ENCODE data around the gene AAK1. TPM values are rescaled to one million over a fixed set of nuclear protein-coding genes. Genes with fewer than 3 reads are reported as not detected.

Gene AAK1
- polyA plus RNA-seq, 1 donor (not counting 4 experiments of a cell fraction or from before 2014, with no cell fraction given): 12.3 TPM

GRCh38 chr2:69539549-69539908 lies 104.0 kb downstream of the AAK1 start:
- H3K79me2 ChIP-seq (ENCODE audit: control insufficient read depth, insufficient read depth, low read length): no peaks in the 10 kb centered on the region
- TF ChIP-seq EZH2 (IDR thresholded peaks at IDR 0.05; ENCODE audit: low read length): no peak
- no peak for TF ChIP-seq CTCF (optimal IDR thresholded peaks at IDR 0.05 in 1 of 3, IDR thresholded peaks at IDR 0.05 in 1 of 3, conservative IDR thresholded peaks at IDR 0.05 in 1 of 3; ENCODE audit: extremely low read depth in 1 of 3, insufficient read depth in 2 of 3, low read length in 3 of 3)
- FAIRE-seq (no peak), DNase-seq (ENCODE audit: low read depth, low spot score) (no peak)
- peaks cover 3% of the 10 kb centered on the region for H3K4me1 ChIP-seq (ENCODE audit: control insufficient read depth, extremely low read depth, insufficient read depth, low read length)
- no peak overlapping the region for H2AFZ ChIP-seq (ENCODE audit: control insufficient read depth, low read length)
- H3K4me3 ChIP-seq (ENCODE audit: control insufficient read depth in 2 of 3, extremely low read depth in 1 of 3, insufficient read depth in 2 of 3, low read depth in 1 of 3, low read length in 3 of 3): no peak overlapping the region
- no peaks in the 10 kb centered on the region for H4K20me1 ChIP-seq (ENCODE audit: control insufficient read depth, extremely low read depth, insufficient read depth, low read length)
- no peak overlapping the region for H3K9ac ChIP-seq (ENCODE audit: control insufficient read depth, extremely low read depth, insufficient read depth, low read length)
- H3K27ac ChIP-seq (ENCODE audit: control insufficient read depth, insufficient read depth, low read length): no peak overlapping the region
- peaks cover 7 to 18% of the 10 kb centered on the region in 2 experiments for H3K36me3 ChIP-seq (ENCODE audit: control insufficient read depth in 2 of 2, extremely low read depth in 1 of 2, insufficient read depth in 2 of 2, low read length in 2 of 2)
- no peaks in the 10 kb centered on the region for H3K9me1 ChIP-seq (ENCODE audit: control insufficient read depth, extremely low read depth, insufficient read depth, low read length)
- H3K4me2 ChIP-seq (ENCODE audit: control insufficient read depth, extremely low read depth, insufficient read depth, low read depth, low read length): no peak overlapping the region
- dilution Hi-C loops (cut with MboI; ENCODE audit: extremely low pct_ligation_motif_present, low sequenced_read_pairs): no loop called here
- no peaks in the 10 kb centered on the region for H3K9me3 ChIP-seq (ENCODE audit: control insufficient read depth, low read depth, low read length)
- no peaks in the 10 kb centered on the region for H3K27me3 ChIP-seq (ENCODE audit: control insufficient read depth, extremely low read depth, insufficient read depth, low read length)

- no peak overlapping the region for H3K4me2 ChIP-seq (ENCODE audit: control insufficient read depth, extremely low read depth, insufficient read depth, low read depth, low read length)
- no peak for FAIRE-seq
- no peak for TF ChIP-seq CTCF (optimal IDR thresholded peaks at IDR 0.05 in 1 of 3, IDR thresholded peaks at IDR 0.05 in 1 of 3, conservative IDR thresholded peaks at IDR 0.05 in 1 of 3; ENCODE audit: extremely low read depth in 1 of 3, insufficient read depth in 2 of 3, low read length in 3 of 3)
- no peak for TF ChIP-seq EZH2 (IDR thresholded peaks at IDR 0.05; ENCODE audit: low read length)
Measured at GRCh38 chr2:69538872-69539548, 104.5 kb downstream of the AAK1 start.

More at GRCh38 chr2:69538872-69539548, 104.5 kb downstream of the AAK1 start:
- H3K36me3 ChIP-seq (ENCODE audit: control insufficient read depth in 2 of 2, extremely low read depth in 1 of 2, insufficient read depth in 2 of 2, low read length in 2 of 2): peaks cover 3 to 17% of the 10 kb centered on the region in 2 experiments
- H3K79me2 ChIP-seq (ENCODE audit: control insufficient read depth, insufficient read depth, low read length): no peaks in the 10 kb centered on the region
- peaks cover 3% of the 10 kb centered on the region for H3K4me1 ChIP-seq (ENCODE audit: control insufficient read depth, extremely low read depth, insufficient read depth, low read length)
- dilution Hi-C loops (cut with MboI; ENCODE audit: extremely low pct_ligation_motif_present, low sequenced_read_pairs): no loop called here
- no peaks in the 10 kb centered on the region for H3K27me3 ChIP-seq (ENCODE audit: control insufficient read depth, extremely low read depth, insufficient read depth, low read length)
- no peak overlapping the region for H3K4me3 ChIP-seq (ENCODE audit: control insufficient read depth in 2 of 3, extremely low read depth in 1 of 3, insufficient read depth in 2 of 3, low read depth in 1 of 3, low read length in 3 of 3)
- DNase-seq (ENCODE audit: low read depth, low spot score): no peak
- H4K20me1 ChIP-seq (ENCODE audit: control insufficient read depth, extremely low read depth, insufficient read depth, low read length): no peaks in the 10 kb centered on the region
- no peak overlapping the region for H3K9ac ChIP-seq (ENCODE audit: control insufficient read depth, extremely low read depth, insufficient read depth, low read length)
- no peaks in the 10 kb centered on the region for H3K9me1 ChIP-seq (ENCODE audit: control insufficient read depth, extremely low read depth, insufficient read depth, low read length)
- H2AFZ ChIP-seq (ENCODE audit: control insufficient read depth, low read length): no peak overlapping the region
- no peaks in the 10 kb centered on the region for H3K9me3 ChIP-seq (ENCODE audit: control insufficient read depth, low read depth, low read length)
- H3K27ac ChIP-seq (ENCODE audit: control insufficient read depth, insufficient read depth, low read length): no peak overlapping the region

Measured in keratinocyte (primary cell).